GM10248 (cell line): Measurements from ENCODE around the gene TRIM41.

Experiments
- CTCF ChIA-PET: fragments of 300-600 bp; sonication (Branson Sonifier 250); formaldehyde crosslinking; extraction: SDS; loops from one replicate; lab custom pipeline; 2021; ENCODE audit warnings: antibody characterized with exemption; lab: Yijun Ruan, JAX
- POLR2A ChIA-PET: fragments of 350-650 bp; sonication (Branson Sonifier 250); formaldehyde crosslinking; extraction: SDS; loops from one replicate; lab custom pipeline; 2020; ENCODE audit warnings: antibody characterized with exemption; lab: Yijun Ruan, JAX
- DNase-seq: peaks from one replicate; pipeline ENCODE4 v3.0.0; 2012; ENCODE audit errors: extremely low spot score
- CTCF ChIP-seq: IDR thresholded peaks from 2 replicates; pipeline ENCODE4 v1.5.1; 2012; ENCODE audit warnings: mild to moderate bottlenecking, low read depth; ENCODE audit errors: extremely low read depth, missing control alignments, control extremely low read depth

The TRIM41 gene

GRCh38 chr5:181217803-181218062, 5.3 kb upstream of the TRIM41 start:
- no peak for DNase-seq
- ChIA-PET CTCF (no interaction called here), POLR2A (no interaction called here)
- TF ChIP-seq CTCF, result no peak

- DNase-seq, result no peak
- POLR2A ChIA-PET, result no interaction called here
- no peak for TF ChIP-seq CTCF
- CTCF ChIA-PET, result no interaction called here
Observed at GRCh38 chr5:181218795-181219124, 4.3 kb upstream of the TRIM41 start.

- CTCF ChIA-PET, result interaction anchor here (1.0 to 1.8 kb wide), 2 partner anchors 9 to 11 kb away, joined by 3 to 4 read pairs; no protein-coding TSS in a partner anchor
- POLR2A ChIA-PET, result no interaction called here
- DNase-seq, result no peak
- TF ChIP-seq CTCF, result no peak
Observed at GRCh38 chr5:181219262-181220177, 3.6 kb upstream of the TRIM41 start.

GRCh38 chr5:181220178-181220515, 2.9 kb upstream of the TRIM41 start:
- CTCF ChIA-PET, result interaction anchor here (1.0 to 1.8 kb wide), 2 partner anchors 9 to 12 kb away, joined by 3 to 4 read pairs; no protein-coding TSS in a partner anchor

GRCh38 chr5:181221105-181221791, 1.8 kb upstream of the TRIM41 start:
- CTCF ChIA-PET, result interaction anchor here (1.9 kb wide), 1 partner anchor 14 kb away, joined by 7 read pairs; no protein-coding TSS in a partner anchor
- POLR2A ChIA-PET, result interaction anchor here (2.6 kb wide), 1 partner anchor 30 kb away, joined by 7 read pairs; no protein-coding TSS in a partner anchor

More at GRCh38 chr5:181220178-181220515, 2.9 kb upstream of the TRIM41 start:
- no peak for TF ChIP-seq CTCF
- POLR2A ChIA-PET, result no interaction called here
- no peak for DNase-seq

More at GRCh38 chr5:181221105-181221791, 1.8 kb upstream of the TRIM41 start:
- DNase-seq, result no peak
- TF ChIP-seq CTCF, result no peak
